HG03139 (cell line): ENCODE data around the gene TREML1.
"Not testable (repeated sequence)": the region's sequence is repeated elsewhere in the genome, so short reads cannot be mapped to it uniquely, and the experiment has no call there.

Experiments
- ATAC-seq: cut with Tn5 transposase; IDR thresholded peaks from one replicate; pipeline ENCODE4 v1.9.1; 2021; ENCODE audit not compliant: unreplicated experiment

Gene TREML1, protein sequence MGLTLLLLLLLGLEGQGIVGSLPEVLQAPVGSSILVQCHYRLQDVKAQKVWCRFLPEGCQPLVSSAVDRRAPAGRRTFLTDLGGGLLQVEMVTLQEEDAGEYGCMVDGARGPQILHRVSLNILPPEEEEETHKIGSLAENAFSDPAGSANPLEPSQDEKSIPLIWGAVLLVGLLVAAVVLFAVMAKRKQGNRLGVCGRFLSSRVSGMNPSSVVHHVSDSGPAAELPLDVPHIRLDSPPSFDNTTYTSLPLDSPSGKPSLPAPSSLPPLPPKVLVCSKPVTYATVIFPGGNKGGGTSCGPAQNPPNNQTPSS

DNA sequence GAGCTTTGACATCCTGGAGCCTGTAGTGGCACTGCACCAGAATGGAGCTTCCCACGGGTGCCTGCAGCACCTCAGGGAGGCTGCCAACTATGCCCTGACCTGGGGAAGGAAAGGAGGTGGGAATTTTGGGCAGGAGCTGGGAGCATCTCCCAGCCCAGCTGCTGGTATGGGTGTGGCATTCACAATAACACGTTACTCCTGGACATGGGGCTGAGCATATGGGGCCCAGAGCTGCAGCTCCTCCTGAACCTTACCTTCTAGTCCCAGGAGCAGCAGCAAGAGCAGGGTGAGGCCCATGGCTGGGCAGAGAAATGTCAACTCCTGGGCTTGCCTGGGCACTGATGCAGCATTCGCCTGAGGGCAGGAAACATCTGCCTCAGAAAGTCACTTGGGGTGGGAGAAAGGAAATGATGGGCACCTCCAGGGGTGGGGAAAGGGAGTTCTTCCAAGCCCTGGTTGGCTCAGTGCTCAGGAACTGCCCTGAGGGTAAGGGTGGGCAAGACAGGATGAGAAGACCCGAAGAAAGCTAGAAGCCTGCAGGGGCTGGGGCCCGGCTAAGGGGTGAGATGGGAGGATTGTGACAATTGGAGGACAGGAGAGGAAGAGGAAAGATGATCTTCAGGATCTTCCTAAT is at the start of gene TREML1:
TREML1 (minus strand) TSS at position 356 of the 634 bp plus-strand sequence; CDS start at position 297, 59 bp downstream.
- ATAC-seq = no peak

DNA sequence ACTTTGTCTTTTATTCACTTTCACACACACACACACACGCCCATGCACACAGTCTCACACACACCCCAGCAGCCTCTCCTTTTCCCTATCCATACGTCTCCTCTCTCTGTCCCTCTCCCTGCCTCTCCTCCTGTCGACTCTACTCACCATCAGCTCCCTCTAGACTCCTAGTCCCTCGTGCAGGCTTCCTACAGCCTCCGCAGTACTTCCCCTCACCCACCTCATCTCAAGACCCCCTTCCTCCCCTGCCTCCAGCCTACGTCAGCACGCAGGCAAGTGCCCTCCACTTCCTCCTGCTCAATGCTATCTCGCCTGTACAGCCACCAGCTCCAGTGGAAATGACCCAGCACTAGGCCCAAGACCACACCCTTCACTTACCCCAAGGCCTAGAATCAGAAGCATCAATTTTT is 47.6 kb upstream of the TREML1 start:
- no peak for ATAC-seq

DNA sequence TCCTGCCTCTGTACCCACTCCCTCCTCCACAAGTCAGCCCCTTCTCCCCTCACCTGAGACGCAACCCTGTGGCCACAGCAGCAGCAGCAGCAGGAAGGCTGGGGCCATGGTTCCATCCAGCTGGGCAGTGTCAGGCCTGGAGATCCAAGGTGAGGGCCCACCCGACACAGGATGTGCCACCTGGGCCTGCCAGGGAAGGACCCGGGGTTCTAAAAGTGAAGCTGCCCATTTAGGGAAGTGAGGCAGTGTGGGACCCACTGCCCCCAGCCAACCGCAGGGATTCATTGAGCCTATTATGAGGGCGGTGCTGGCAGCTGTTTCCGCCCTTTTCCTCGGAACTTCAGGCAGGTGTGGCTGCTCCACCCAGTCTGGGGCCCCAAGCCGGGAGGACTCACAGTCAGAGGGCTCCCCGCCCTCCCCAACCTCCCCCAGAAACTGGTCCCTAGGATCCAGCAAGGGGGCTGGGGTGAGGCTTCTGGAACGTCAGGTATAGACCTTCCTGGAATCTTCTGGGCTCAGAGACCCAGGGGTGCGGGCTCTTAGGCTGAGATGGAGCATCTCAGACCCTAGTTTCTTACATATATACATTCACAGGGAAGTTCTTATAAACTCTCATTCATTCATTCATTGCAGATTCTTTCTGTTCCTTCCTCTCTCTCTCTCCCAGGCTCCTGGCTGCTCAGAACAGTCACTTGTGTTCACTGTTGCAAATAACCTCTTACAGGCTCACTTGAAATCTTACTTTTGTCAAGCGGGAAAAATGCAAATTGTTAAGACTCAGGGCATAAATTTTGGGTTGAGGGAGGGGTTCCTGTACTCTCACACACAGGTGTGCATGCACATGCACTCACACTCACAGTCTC is 47.0 kb upstream of the TREML1 start, which contains the start of gene TREML2:
TREML2 (minus strand) TSS at position 249 of the 863 bp plus-strand sequence; CDS start at position 108, 141 bp downstream.
- peak; percentile 37 for ATAC-seq

DNA sequence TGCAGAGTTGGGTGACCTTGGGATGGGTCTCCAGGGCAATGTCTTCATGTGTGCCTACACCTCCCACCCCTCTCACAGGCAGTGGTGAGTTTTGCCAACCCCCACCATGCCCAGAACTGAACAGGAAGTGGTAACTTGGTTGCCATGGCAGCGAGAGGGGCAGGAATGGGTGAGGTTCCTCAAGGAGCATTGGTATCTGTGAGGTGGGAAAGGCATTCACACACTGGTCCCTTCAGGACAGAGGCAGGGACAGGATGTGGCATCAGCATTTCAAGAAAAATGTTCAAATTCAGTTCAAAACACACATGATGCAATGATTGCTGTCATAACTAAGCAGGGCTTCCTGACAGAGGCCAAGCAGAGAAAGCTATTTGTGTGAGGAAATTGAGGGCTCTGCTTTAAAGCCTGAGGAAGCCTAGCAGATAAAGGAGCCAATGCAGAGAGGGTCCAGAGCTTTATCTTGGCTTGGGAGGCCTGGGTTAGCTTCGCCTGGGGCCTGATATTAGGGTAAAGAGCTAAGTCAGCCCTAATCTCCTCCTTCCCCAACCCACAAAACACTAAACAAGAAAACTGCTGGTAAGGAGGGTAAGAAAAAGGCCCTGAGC is 46.3 kb upstream of the TREML1 start:
- peak; percentile 29 for ATAC-seq

DNA sequence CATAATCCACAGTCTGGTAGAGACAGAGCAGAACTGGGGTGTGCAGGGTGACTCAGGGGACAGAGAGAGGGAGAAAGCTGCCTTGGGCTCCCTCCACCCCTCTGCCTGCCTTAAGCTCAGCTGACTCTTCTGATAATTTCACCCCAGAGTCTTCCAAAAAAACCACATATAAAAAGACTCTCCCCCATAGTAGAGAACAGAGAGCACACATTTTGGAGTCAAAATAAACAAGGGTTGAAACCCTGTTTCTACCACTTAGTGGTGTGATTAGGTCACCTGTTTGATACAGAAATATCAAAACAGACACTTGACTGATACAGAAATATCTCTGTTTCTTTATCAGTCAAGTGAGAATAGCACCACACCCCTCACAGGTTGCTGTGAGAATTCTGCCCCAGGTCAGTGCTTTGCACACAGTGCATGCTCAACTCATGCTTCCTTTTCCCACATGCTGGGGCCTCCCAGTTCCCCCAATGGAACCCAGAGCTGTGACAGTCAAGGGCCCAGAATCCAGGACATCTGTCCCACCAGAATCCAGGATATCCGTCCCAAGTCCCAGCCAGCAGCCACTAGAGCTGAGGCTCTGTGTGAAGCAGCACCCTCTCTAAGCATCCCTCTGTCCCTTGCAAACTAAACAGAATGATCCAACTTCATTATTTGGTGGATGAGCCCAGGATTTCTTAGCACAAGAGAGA is 45.6 kb upstream of the TREML1 start:
- ATAC-seq = peak; percentile 45

DNA sequence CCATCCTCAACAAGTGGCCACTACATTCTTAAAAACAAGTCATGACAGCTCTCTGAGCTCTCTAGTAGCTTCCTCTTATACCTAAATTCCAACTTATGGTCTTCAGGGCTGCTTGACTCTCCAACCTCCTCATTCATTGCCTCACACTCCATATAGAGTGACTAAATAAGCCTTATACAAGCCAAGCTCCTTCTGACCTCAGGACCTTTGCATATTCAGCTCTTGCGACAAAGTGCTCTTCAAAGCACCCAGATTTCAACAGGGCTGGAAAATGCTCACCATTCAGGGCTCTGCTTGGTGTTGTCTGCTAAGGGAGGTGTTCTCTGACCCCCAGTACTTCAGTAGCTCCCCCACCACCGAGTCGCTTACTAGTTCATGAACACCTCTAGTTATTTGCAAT is 43.1 kb upstream of the TREML1 start:
- no peak for ATAC-seq

DNA sequence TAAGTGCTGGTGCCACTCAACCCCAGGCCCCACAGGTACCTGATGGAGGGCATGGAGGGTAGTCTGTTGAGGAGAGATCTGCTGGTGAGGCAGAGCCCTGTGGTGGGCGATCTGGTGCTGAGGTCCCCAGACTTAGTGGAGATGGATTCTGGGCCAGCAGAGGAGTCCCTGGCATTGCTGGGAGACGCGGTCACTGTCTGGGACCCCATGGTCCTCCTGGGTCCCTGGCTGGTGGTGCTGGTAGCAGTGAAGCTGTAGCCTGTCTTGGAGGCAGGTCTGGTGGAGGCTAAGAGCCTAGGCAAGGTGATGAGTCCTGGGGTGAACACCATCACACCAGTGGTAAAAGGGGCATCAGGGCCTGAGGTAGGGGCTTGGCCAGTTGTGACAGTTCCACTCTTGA is 40.2 kb upstream of the TREML1 start:
- ATAC-seq = no peak

DNA sequence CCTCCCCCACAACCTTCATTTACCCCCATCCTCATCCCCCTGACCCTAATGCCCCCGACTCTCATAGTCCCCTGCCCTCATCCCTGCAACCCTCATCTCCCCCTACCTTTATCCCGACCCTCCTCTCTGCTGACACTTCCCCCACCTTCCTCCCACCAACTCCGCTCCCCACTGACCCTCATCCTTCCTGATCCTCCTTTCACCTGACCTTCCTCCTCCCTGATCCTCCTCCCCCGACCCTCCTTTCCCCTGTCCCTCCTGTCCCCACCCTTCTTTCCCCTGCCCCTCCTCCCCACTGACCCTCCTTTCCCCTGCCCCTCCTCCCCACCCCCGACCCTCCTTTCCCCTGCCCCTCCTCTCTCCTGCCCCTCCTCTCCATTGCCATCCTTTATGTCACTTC is 39.7 kb upstream of the TREML1 start:
- no peak for ATAC-seq

DNA sequence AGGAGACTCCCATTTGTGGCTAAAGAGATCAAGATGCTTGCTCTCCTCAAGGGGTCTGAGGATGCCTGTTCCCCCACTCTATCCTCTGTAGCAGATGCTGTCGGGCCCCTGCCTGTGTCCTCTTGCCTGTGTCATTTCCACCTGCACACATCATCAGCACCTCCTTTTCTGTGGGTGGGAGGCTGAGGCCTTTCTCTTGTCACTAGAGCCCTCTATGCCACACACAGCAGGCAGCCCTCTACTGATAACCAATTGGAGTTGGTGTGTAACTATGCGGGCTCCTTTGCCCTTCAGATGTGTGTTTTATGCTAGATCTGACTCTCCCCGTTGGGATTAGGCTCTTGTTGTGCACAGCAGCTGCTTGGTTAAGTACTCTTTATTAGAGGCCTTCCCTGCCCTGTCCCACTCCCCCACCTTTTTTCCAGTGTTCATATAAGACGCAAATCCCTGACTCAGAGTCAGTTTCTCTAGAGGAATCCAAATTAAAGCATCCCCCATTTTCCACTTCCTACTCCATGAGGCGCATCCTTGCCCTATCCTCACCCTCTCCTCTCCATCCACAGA is 39.1 kb upstream of the TREML1 start:
- no peak for ATAC-seq

DNA sequence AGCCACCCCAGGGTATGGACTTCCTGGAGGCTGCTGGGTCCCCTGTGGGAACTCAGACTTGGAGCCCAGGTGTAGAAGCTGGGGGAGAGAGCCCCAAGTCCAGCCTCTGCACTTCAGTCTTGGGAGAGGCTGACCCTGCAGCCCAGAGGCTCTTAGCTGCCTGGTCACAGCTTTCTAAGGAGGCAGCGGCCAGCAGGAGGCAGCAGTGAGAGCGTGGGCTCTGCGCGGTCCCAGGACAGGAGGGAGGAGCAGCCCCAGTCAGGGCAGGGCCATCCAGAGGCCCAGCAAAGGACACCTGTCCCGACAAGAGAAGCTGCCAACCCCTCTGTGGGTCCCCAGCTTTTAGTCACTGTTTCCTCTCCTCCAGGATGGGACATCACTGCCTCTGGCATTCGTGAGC is 37.4 kb upstream of the TREML1 start:
- ATAC-seq = no peak

DNA sequence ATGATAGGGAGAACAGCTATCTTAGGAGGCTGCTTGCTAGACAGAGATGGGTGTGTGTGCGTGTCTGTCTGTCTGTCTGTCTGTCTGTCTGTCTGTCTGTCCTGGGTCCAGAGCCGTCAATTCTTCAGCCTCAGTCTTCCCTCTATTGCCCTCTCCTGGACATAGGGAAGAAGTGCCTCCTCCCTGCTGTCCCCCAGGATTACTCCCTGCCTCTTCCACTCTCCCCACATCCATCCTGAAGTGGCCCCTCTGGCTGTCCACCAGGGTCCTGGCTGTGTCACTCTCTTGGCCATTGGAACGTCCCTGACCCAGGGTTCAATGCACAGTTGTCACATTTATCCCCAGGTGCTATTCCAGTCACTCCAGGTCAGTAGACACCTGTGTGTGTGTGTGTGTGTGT is 36.6 kb upstream of the TREML1 start:
- no peak for ATAC-seq

DNA sequence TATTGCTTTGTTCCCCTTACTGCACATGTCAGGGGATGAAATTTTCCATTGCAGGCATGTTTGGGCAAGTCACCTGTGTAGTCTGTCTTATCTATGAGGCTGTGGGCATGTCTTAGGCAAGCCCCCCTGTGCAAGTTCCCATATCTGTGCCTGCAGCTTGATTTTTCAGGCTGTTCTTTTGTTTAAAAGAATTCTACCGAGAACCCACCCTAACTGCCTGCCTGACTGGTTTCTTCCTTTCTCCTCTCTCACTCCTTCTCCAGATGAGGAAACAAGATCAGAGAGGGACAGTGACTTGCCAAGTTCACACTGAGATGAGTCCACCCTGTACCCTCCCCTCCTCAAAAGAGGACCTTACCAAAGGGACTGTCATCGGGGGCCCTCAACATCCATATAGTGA is 35.8 kb upstream of the TREML1 start:
- ATAC-seq = no peak

DNA sequence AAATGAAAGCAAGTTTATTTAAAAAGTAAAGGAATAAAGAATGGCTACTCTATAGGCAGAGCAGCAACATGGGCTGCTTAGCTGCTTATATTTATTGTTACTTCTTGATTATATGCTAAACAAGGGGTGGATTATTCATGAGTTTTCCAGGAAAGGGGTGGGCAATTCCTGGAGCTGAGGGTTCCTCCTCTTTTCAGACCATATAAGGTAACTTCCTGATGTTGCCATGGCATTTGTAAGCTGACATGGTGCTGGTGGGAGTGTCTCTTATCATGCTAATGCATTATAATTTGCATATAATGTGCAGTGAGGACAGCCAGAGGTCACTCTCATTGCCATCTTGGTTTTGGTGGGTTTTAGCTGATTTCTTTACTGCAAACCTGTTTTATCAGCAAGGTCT is 34.9 kb upstream of the TREML1 start:
- ATAC-seq = not testable (repeated sequence)

DNA sequence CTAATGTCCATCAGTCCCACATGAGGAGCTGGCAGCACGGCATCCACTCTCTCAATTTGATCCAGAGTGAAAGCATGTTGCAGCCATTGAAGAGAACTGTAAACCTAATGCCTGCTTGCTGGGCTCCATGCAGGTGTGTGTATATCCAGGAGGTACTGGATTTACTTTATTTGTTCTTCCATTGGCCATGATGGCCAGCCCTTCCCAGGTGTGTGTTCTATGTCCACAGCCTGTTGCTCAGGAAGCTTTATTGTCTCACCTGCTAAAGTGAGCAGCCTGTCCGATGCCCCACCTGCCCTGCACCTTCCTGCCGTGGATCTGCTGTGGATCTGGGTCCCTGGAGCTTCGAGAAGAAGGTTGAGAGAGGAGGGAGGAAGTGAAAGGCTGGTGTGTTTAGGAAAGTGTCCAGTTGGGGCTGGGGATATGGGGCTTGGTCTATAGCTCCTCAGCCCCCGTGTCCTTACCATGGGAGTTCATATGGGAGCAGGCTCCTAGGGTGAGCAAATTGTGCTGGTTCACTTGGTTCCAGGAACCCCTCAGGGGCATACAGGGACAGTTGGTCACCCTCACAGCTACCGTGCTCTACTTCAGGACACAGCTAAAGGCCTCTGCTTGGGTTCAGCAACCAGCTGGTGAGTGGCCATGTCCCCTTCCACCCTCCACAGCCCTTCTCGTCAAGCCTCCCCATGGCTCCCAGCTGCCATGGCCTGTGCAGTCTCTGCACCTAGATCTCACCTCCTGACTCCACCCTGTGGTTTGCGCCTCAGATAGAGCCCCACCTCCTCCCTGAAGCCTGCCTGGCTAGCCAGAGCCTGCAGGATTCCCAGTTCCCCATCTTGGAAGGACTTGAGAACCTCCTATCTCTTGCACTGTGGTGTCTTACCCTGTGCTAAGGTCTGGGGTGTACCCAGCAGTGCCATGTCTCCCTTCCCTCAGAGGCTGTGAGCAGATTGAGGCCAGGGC is 34.1 kb upstream of the TREML1 start:
- ATAC-seq = no peak

DNA sequence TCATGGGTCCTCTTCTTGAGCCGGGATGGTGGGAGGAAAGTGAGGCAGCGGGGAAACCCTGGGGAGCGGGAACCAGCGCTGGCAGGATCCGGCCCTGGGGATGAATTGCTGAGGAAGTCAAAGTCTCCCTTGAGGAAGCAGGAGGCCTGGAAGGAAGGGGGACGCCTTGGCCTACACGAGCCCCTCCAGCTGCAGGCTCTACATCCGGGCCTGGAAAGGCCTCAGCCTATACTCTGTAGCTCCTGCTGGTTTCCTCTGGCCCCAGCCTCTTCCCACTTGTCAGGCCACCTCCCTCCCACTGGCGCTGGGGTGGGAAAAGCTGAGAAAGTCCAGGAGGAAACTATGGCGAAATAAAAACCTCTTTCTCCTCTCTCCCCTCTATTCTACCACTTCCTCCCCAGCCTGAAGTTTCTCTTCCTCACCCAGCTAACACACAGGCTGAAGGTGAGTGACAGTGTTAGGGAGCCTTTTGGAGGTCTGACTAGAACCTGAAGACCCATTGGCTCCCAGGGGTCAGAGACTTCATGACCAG is 31.9 kb upstream of the TREML1 start:
- no peak for ATAC-seq

DNA sequence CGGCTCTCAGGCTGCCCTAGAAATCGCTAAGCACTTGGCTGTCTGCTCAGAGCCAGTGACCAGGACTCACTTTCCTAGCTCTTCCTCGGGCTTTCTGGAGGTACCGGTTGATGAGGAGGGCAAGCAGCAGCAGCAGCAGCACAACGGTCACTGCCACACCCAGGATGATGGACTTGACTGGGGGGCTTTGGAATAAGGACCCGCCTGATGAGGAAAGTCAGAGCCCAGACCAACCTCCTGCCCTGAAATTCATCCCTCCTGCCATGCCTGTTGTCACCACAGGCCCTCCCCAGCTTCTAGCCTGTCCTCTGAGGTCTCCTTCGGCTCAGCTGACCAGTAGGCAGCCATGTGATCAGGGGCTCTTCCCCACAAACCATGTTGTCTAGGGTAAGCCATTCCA is 30.6 kb upstream of the TREML1 start:
- ATAC-seq = no peak

DNA sequence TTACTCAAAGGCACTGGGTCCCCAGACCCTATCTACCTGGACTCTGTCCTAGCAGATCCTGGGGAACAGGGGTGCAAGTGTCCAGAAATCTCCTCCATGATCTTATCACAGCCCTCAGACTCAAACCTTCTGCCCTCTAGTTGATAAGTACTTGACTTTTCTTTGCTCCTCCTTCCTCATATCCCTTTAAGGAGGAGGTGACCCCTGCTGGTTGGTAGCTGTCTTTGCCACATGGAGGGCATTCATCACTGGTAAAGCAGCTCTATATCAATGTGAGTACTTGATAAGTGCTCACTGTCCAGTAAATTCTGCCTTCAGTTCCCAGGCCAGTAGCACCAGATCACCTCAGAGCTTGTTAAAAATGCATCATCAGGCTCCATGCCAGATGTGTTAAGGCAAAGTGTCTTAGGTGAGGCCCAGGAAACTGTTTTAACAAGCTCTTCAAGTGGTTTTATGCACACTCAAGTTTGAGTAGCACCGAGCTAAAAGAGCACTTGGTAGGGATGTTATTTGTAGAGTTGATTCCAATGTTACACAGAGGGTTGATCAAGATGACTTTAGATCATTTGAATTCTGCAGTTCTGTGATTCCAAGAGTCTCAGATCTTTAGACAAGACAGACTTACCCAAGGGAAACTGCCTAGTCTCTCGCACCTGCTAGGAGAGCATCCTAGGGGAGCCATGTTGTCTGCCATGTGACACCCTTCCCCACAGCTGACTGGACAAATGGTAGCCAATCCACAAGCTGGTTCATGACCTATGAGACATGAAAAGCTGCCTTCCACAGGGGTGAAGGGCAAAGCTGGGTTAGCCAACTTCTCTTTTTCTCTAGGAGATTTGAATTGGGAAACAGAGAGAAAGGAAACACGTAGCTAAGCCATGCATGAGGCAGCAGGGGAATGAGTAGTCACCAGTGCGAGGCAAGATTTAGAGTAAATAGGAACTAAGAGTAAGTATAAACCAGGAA is 28.2 kb upstream of the TREML1 start:
- no peak for ATAC-seq

DNA sequence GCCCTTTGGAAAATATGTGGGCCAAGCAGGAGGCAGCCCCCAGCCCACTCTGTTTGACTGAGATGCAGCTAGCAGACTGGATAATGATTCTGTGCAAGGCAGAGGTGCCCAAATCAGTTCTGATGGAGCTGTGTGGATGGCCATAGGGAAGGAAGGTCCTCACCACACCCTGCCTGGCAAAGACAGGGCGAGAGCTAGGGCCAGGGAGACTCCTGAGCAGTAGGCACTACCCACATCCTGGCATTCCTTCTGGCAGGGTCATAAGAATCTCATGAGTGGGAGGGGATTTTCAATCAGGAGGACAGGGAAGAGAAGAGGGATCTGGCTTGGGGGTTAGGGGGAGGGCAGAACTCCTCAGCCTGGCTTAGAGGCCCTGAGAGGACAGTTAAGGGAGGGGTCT is 27.4 kb upstream of the TREML1 start:
- no peak for ATAC-seq
